Peyer's patch (tissue), 4 donors: ENCODE results near the gene PANX2. TPM values are rescaled to one million over a fixed set of nuclear protein-coding genes. Genes with fewer than 3 reads are reported as not detected.

Experiments used
- DNase-seq, 3 donors: peaks; one replicate each; pipeline ENCODE4 v3.0.0-alpha.2; 2017 to 2019
- H3K27ac ChIP-seq, 4 donors: fragments of 200-600 bp; sonication (generic); one replicate each; pipeline ENCODE4 v1.5.1; 2016 to 2019
- H3K27me3 ChIP-seq, 2 donors: fragments of 200-600 bp; sonication (generic); one replicate each; pipeline ENCODE4 v1.5.1; 2019
- H3K36me3 ChIP-seq, 3 donors: fragments of 200-600 bp; sonication (generic); one replicate each; pipeline ENCODE4 v1.5.1; 2016 to 2019
- H3K4me1 ChIP-seq, 4 donors: fragments of 200-600 bp; sonication (generic); one replicate each; pipeline ENCODE4 v1.5.1; 2016 to 2019
- H3K4me3 ChIP-seq, 4 donors: fragments of 200-600 bp; sonication (generic); 1 replicate in 3 of 4; 2 replicates in 1 of 4; pipeline ENCODE4 v1.5.1; 2016 to 2019; ENCODE audit warnings: mild to moderate bottlenecking in 1 of 4
- H3K9me3 ChIP-seq, 4 donors: fragments of 200-600 bp; sonication (generic); one replicate each; pipeline ENCODE4 v1.5.1; 2016 to 2019; ENCODE audit warnings: mild to moderate bottlenecking in 1 of 4
- CTCF ChIP-seq, 6 experiments: fragments of 450-650 bp in 4 of 6; fragments of 200-600 bp in 2 of 6; sonication (generic) in 1 of 6; IDR thresholded peaks; one replicate each; pipeline ENCODE4 v1.5.1; 2017 to 2019; ENCODE audit warnings: antibody characterized with exemption in 6 of 6, mild to moderate bottlenecking in 3 of 6, moderate library complexity in 1 of 6
- POLR2A ChIP-seq, 2 donors: fragments of 450-650 bp; IDR thresholded peaks; one replicate each; pipeline ENCODE4 v1.5.1; 2017; ENCODE audit warnings: antibody characterized with exemption in 2 of 2, mild to moderate bottlenecking in 2 of 2, moderate library complexity in 2 of 2
- total RNA-seq, 4 donors: library from RNA; depleted of rRNA; stranded (reverse); fragments of >200 nt; gene quantifications; one replicate each; pipeline ENCODE4 v1.1.0, GENCODE V29; 2016

PANX2 gene
- total RNA-seq, 4 donors from 2014 or later, result 0.40 TPM; not detected in 3

DNA sequence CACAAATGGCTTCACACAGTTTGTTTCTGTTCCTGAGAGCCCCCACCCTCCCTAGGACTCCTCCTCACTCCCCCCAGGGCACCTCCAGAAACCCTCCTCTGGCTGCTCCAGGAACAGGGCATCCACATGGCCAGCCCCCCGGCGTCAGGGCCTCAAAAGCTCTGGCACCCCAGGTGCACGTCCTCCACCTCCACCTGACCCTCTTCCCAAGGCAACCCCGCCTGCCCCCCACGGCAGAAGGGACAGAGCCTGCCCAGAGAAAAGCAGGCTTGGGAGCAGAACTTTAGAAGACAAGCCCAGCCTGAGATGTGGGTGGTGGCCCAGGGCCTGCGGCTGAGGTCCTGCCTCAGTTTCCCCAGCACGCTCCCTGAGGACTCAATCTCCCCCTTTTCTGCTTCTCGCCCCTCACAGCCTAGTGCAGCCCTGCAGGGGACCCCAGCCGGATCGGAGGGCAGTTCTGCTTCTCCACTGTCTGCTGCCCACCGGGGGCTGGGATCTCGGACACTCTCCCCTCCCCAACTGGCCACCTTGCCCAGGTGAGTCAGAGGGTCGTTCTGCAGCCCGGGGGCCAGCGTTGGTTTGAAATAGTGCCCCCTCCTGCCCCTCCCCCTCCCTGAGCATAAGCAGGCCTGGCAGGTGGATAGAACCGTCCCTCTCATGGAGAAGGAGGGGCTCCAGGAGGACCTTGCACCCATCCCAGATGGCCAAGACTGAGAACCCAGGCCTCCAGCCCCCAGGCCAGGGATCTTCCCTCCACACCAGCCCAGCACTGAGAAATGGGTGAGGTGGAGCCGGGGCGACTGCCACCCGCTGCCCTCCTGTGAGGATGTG is 12.8 kb downstream of the PANX2 start:
- no peak for DNase-seq
- no peaks in the 10 kb centered on the region for H3K27me3 ChIP-seq
- no peak overlapping the region for H3K4me3 ChIP-seq
- TF ChIP-seq CTCF (IDR thresholded peaks at IDR 0.05) (no peak), POLR2A (IDR thresholded peaks at IDR 0.05) (no peak)
- peak overlapping the region in 2 of 4 donors; percentile 58 to 88 for H3K27ac ChIP-seq
- H3K36me3 ChIP-seq, result no peaks in the 10 kb centered on the region
- H3K4me1 ChIP-seq, result peaks cover 4 to 42% (median 23%) of the 10 kb centered on the region in 4 donors
- no peaks in the 10 kb centered on the region for H3K9me3 ChIP-seq

DNA sequence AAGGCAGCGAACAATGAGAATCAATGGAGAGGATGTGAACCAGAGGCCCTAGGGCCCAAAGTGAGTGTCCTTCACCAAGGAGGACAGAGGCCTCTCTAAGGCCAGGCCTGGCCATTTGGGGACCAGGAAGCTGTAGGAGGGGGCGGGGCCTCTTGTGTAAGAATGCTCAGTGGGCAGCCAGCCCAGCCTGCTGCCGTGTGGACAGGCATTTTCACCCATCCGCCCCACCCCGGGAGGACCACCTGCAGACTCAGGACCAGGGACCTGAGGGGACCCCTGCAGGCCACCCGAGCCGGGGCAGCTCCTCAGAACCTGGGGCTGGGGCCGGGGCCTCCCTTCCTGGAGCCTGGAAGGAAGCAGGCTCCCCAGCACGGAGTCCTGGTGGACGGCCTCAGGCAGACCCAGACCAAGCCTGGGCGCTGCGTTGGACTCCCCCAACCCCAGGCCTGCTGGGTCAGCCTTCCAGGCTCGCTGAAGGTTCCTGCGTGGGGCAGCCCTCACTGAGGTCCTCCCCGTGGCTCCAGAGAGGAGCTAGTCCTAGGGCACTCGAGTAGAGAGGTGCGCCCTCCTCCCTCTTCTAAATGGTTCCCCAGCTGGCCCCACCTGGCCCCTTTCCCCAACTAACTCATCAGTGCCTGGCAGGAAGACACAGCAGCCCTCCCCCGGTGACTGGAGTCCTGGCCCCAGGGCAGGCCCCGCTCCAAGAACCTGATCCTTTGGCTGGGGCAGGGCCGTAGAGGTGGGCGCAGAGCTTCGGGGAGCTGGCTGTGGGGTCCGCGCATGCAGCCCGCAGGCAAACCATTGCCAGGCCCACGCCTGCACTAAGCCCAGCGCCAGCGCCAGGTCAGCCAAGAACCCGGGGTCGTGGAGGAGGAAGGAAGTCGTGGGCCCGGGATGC is 13.7 kb downstream of the PANX2 start:
- DNase-seq, result peak in 1 of 3 donors; percentile 81
- Histone ChIP-seq H3K9me3 (no peaks in the 10 kb centered on the region), H3K36me3 (no peaks in the 10 kb centered on the region), H3K27me3 (no peaks in the 10 kb centered on the region), H3K4me3 (peak overlapping the region; percentile 53 to 91 (median 86)), H3K27ac (peak overlapping the region in 3 of 4 donors; percentile 31 to 97 (median 88)), H3K4me1 (peaks cover 4 to 50% (median 31%) of the 10 kb centered on the region in 4 donors)
- TF ChIP-seq CTCF (IDR thresholded peaks at IDR 0.05), result no peak
- no peak for TF ChIP-seq POLR2A (IDR thresholded peaks at IDR 0.05)

- Histone ChIP-seq H3K9me3 (no peaks in the 10 kb centered on the region), H3K4me1 (peaks cover 4 to 56% (median 37%) of the 10 kb centered on the region in 4 donors), H3K36me3 (no peaks in the 10 kb centered on the region), H3K27me3 (no peaks in the 10 kb centered on the region), H3K27ac (peak overlapping the region in 3 of 4 donors; percentile 31 to 97 (median 88)), H3K4me3 (peak overlapping the region; percentile 53 to 91 (median 86))
- TF ChIP-seq POLR2A (IDR thresholded peaks at IDR 0.05), result no peak
- TF ChIP-seq CTCF (IDR thresholded peaks at IDR 0.05), result no peak
- DNase-seq, result no peak
Observed at GRCh38 chr22:50184902-50185374, 14.4 kb downstream of the PANX2 start.

DNA sequence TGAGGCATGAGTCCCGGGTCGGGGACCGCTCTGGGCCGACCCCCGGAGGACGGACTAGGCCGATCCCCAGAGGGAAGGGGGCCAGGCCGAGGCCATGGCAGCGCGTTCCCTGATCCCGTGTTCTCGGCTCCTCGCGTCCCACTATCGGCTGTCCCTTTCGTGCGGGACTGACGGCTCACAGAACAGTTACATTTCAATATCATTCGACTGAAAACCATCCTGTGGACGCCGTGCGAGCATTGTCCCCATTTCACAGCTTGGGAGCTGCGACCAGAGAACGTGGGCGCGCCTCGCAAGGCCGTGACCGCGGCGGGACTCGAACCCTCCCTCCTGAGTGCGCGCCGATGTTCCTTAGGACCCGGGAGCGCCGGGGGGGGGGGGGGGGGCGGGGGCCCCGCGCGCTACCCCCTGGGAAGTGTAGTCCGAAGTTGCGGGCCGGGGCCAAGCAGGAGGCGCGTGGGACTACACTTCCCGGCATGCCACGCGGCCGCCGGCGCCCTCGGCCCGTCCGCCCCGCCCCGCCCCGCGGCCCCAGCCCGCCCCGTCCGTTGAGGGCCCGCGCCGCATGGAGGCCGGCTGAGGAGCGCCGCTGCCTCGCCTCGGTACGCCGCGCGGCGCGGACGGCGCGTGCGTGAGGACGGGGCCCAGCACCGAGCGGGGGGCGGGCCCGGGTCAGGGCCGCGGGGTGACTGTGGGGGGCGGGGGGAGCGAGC is 15.0 kb downstream of the PANX2 start, which contains the start of gene TRABD:
TSS of gene TRABD (plus strand) at position 539 of the 713 bp plus-strand sequence. CDS start 7,148 bp downstream, outside the sequence.
- Histone ChIP-seq H3K9me3 (no peaks in the 10 kb centered on the region), H3K4me3 (peak within 1 kb of the TSS; percentile 79 to 91 (median 86)), H3K27me3 (no peaks in the 10 kb centered on the region), H3K27ac (peak within 1 kb of the TSS; percentile 68 to 97 (median 86)), H3K36me3 (no peaks in the 10 kb centered on the region), H3K4me1 (peaks cover 4 to 62% (median 43%) of the 10 kb centered on the region in 4 donors)
- no peak for TF ChIP-seq POLR2A (IDR thresholded peaks at IDR 0.05)
- no peak for TF ChIP-seq CTCF (IDR thresholded peaks at IDR 0.05)
- peak; percentile 85 to 95 (median 95) for DNase-seq
